ENCODE measurements around the gene TPM3. TPM values are rescaled to one million over a fixed set of nuclear protein-coding genes. Genes with fewer than 3 reads are reported as not detected.

Gene TPM3
- total and polyA plus RNA-seq, 9 of the 15 experiments (the other 6 are each of a cell fraction or from before 2014, with no cell fraction given), result 202 to 604 (median 421) TPM

DNA sequence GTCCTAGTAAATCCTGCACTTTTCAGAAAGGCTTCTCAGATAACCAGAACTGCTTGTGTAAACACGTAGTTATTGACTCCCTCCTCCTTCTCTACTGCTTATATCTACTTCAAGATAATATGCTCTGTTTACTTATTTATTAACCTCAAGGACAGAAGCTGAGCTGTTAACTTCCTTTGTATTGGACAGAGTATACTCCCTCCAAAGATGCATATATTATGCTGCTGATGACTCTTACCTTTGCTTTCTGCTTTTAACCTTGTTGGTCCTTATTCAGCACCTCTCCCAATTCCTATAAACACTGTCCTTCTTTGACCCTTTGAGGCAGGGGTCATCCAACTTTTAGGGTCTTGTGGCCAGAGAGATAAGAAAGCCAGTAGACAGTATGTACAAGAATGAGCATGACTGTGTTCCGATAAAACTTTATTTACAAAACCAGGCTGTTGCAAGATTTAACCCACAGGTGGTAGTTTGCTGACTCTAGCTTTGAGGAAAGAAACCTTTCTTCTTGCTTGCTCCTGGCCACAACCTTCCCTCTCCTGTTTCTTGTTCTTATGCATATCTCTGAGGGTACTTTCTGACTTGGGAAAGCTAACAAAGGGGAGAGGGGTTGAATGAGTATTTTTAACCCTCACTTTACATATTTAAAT is 4.9 kb downstream of the TPM3 start (continued):
- TF ChIP-seq KLF6 (CRISPR knock-in tag; IDR thresholded peaks at IDR 0.05; ENCODE audit: borderline replicate concordance), result no peak
- TF ChIP-seq, protein P1, sequence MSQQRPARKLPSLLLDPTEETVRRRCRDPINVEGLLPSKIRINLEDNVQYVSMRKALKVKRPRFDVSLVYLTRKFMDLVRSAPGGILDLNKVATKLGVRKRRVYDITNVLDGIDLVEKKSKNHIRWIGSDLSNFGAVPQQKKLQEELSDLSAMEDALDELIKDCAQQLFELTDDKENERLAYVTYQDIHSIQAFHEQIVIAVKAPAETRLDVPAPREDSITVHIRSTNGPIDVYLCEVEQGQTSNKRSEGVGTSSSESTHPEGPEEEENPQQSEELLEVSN (IDR thresholded peaks at IDR 0.05; ENCODE audit: borderline replicate concordance in 1 of 2, extremely low read depth in 1 of 2, insufficient read depth in 1 of 2, insufficient read length in 1 of 2, low read depth in 1 of 2, low read length in 1 of 2, poor library complexity in 1 of 2, severe bottlenecking in 1 of 2), result no peak
- TF ChIP-seq FOXK2 (conservative IDR thresholded peaks at IDR 0.05 in 1 of 2, IDR thresholded peaks at IDR 0.05 in 1 of 2; ENCODE audit: low read depth in 2 of 2), result peak; percentile 82 to 89; a peak in 3 of 4 replicates
- TF ChIP-seq ZNF512 (tag; IDR thresholded peaks at IDR 0.05), result no peak
- TF ChIP-seq MAX (CRISPR knock-in tag; IDR thresholded peaks at IDR 0.05), result no peak
- TF ChIP-seq ZNF3 (CRISPR knock-in tag; IDR thresholded peaks at IDR 0.05), result no peak
- no peak for TF ChIP-seq ZNF12 (CRISPR knock-in tag; IDR thresholded peaks at IDR 0.05)
- TF ChIP-seq TOE1 (IDR thresholded peaks at IDR 0.05; ENCODE audit: borderline replicate concordance), result peak; percentile 62; the same call in 1 of the 2 replicates
- no peak for TF ChIP-seq TOE1 (CRISPR knock-in tag; IDR thresholded peaks at IDR 0.05; ENCODE audit: borderline replicate concordance, low read depth)
- no peak for TF ChIP-seq SIN3B (IDR thresholded peaks at IDR 0.05; ENCODE audit: low read depth)
- no peak for TF ChIP-seq ETV6 (IDR thresholded peaks at IDR 0.05; ENCODE audit: borderline replicate concordance in 1 of 2, low read depth in 2 of 2, low read length in 1 of 2)
- no peak for TF ChIP-seq ETV6 (CRISPR knock-in tag; IDR thresholded peaks at IDR 0.05; ENCODE audit: borderline replicate concordance)
- TF ChIP-seq, protein P2, sequence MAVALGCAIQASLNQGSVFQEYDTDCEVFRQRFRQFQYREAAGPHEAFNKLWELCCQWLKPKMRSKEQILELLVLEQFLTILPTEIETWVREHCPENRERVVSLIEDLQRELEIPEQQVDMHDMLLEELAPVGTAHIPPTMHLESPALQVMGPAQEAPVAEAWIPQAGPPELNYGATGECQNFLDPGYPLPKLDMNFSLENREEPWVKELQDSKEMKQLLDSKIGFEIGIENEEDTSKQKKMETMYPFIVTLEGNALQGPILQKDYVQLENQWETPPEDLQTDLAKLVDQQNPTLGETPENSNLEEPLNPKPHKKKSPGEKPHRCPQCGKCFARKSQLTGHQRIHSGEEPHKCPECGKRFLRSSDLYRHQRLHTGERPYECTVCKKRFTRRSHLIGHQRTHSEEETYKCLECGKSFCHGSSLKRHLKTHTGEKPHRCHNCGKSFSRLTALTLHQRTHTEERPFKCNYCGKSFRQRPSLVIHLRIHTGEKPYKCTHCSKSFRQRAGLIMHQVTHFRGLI (CRISPR knock-in tag; IDR thresholded peaks at IDR 0.05), result no peak
- no peak for TF ChIP-seq ZNF561 (CRISPR knock-in tag; conservative IDR thresholded peaks at IDR 0.05)
- peak; percentile 77 for TF ChIP-seq TEAD4 (IDR thresholded peaks at IDR 0.05; ENCODE audit: low read length)
- no peak for TF ChIP-seq TEAD4 (CRISPR knock-in tag; IDR thresholded peaks at IDR 0.05; ENCODE audit: borderline replicate concordance)
- TF ChIP-seq ZSCAN32 (CRISPR knock-in tag; IDR thresholded peaks at IDR 0.05), result no peak
- TF ChIP-seq, protein P3, sequence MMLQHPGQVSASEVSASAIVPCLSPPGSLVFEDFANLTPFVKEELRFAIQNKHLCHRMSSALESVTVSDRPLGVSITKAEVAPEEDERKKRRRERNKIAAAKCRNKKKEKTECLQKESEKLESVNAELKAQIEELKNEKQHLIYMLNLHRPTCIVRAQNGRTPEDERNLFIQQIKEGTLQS (IDR thresholded peaks at IDR 0.05), result peak; percentile 63; the same call in 1 of the 2 replicates
- TF ChIP-seq, protein P3 (CRISPR knock-in tag; conservative IDR thresholded peaks at IDR 0.05), result no peak
- peak; percentile 84; the same call in 1 of the 2 replicates for TF ChIP-seq EHMT2 (IDR thresholded peaks at IDR 0.05)
- TF ChIP-seq HES1 (IDR thresholded peaks at IDR 0.05; ENCODE audit: low read depth), result peak; percentile 80
- no peak for TF ChIP-seq HLTF (IDR thresholded peaks at IDR 0.05)
- TF ChIP-seq RFX1 (IDR thresholded peaks at IDR 0.05), result no peak

Data from K562 (cell line).